ENCODE data around the gene KCTD8.

The KCTD8 gene

GRCh38 chr4:44493924-44494323 is 45.3 kb upstream of the KCTD8 start (continued):
- TF ChIP-seq ZNF157 (tag by site-specific recombination; IDR thresholded peaks at IDR 0.05), result no peak
- TF ChIP-seq ZNF791 (tag by site-specific recombination; IDR thresholded peaks at IDR 0.05), result no peak
- TF ChIP-seq ZNF654 (tag by site-specific recombination; IDR thresholded peaks at IDR 0.05; ENCODE audit: low read depth), result no peak
- TF ChIP-seq, protein P1, sequence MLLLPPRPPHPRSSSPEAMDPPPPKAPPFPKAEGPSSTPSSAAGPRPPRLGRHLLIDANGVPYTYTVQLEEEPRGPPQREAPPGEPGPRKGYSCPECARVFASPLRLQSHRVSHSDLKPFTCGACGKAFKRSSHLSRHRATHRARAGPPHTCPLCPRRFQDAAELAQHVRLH (tag by site-specific recombination; IDR thresholded peaks at IDR 0.05), result no peak
- TF ChIP-seq, protein P2, sequence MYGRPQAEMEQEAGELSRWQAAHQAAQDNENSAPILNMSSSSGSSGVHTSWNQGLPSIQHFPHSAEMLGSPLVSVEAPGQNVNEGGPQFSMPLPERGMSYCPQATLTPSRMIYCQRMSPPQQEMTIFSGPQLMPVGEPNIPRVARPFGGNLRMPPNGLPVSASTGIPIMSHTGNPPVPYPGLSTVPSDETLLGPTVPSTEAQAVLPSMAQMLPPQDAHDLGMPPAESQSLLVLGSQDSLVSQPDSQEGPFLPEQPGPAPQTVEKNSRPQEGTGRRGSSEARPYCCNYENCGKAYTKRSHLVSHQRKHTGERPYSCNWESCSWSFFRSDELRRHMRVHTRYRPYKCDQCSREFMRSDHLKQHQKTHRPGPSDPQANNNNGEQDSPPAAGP (tag by site-specific recombination; IDR thresholded peaks at IDR 0.05), result no peak
- no peak for TF ChIP-seq ZNF114 (tag by site-specific recombination; IDR thresholded peaks at IDR 0.05)
- no peak for TF ChIP-seq YY1 (tag by site-specific recombination; IDR thresholded peaks at IDR 0.05)
- TF ChIP-seq ZNF121 (tag by site-specific recombination; IDR thresholded peaks at IDR 0.05), result no peak
- no peak for TF ChIP-seq BCL11B (tag by site-specific recombination; IDR thresholded peaks at IDR 0.05; ENCODE audit: low read depth)
- TF ChIP-seq ZNF777 (tag by site-specific recombination; IDR thresholded peaks at IDR 0.05; ENCODE audit: borderline replicate concordance), result no peak
- TF ChIP-seq ZNF239 (tag by site-specific recombination; IDR thresholded peaks at IDR 0.05), result no peak
- no peak for TF ChIP-seq ZNF132 (tag by site-specific recombination; IDR thresholded peaks at IDR 0.05; ENCODE audit: borderline replicate concordance)
- no peak for TF ChIP-seq ZNF362 (tag by site-specific recombination; IDR thresholded peaks at IDR 0.05)
- no peak for TF ChIP-seq ZNF426 (tag by site-specific recombination; IDR thresholded peaks at IDR 0.05)

DNA sequence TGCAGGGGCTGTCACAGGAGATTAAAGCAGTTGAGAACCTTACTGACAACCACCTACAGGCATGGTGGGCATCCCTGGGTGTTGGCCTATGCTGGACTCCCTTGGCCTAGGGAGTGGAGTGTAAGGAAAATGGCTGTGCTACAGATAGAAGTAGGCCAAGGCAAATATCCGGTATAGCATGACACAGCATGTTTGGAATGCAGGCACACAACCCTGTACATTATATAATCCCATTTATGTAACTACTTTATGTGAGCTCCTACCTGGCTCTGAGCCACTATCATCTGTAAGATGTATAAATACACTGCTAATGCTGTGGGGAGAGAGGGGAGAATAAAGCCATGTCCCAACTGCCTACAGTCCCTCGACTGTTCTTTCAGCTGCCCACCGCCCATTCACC is 38.7 kb upstream of the KCTD8 start:
- POLR2A ChIA-PET, result no interaction called here
- no peak overlapping the region for H3K27ac ChIP-seq (ENCODE audit: extremely low read depth, low read depth, low read length)
- no peak for TF ChIP-seq ZBTB21 (tag by site-specific recombination; IDR thresholded peaks at IDR 0.05)
- TF ChIP-seq, protein P3, sequence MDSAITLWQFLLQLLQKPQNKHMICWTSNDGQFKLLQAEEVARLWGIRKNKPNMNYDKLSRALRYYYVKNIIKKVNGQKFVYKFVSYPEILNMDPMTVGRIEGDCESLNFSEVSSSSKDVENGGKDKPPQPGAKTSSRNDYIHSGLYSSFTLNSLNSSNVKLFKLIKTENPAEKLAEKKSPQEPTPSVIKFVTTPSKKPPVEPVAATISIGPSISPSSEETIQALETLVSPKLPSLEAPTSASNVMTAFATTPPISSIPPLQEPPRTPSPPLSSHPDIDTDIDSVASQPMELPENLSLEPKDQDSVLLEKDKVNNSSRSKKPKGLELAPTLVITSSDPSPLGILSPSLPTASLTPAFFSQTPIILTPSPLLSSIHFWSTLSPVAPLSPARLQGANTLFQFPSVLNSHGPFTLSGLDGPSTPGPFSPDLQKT (IDR thresholded peaks at IDR 0.05; ENCODE audit: borderline replicate concordance, low read depth, low read length), result no peak

GRCh38 chr4:44479731-44480130 is 31.1 kb upstream of the KCTD8 start:
- TF ChIP-seq ZNF544 (tag by site-specific recombination; IDR thresholded peaks at IDR 0.05) (no peak), KLF7 (tag by site-specific recombination; IDR thresholded peaks at IDR 0.05; ENCODE audit: borderline replicate concordance) (no peak), HOXA7 (CRISPR knock-in tag; IDR thresholded peaks at IDR 0.05; ENCODE audit: borderline replicate concordance) (no peak), ZNF416 (tag by site-specific recombination; IDR thresholded peaks at IDR 0.05) (no peak), ZNF146 (tag by site-specific recombination; IDR thresholded peaks at IDR 0.05) (no peak), ZNF548 (tag by site-specific recombination; IDR thresholded peaks at IDR 0.05) (no peak), ZNF473 (tag by site-specific recombination; IDR thresholded peaks at IDR 0.05) (no peak), BCL11A (tag by site-specific recombination; IDR thresholded peaks at IDR 0.05; ENCODE audit: low read depth) (no peak), ZNF747 (tag by site-specific recombination; IDR thresholded peaks at IDR 0.05) (no peak), OSR2 (tag by site-specific recombination; IDR thresholded peaks at IDR 0.05) (no peak), ZNF558 (tag by site-specific recombination; IDR thresholded peaks at IDR 0.05) (no peak), ZNF280C (tag by site-specific recombination; IDR thresholded peaks at IDR 0.05) (no peak)
- TF ChIP-seq, protein P4, sequence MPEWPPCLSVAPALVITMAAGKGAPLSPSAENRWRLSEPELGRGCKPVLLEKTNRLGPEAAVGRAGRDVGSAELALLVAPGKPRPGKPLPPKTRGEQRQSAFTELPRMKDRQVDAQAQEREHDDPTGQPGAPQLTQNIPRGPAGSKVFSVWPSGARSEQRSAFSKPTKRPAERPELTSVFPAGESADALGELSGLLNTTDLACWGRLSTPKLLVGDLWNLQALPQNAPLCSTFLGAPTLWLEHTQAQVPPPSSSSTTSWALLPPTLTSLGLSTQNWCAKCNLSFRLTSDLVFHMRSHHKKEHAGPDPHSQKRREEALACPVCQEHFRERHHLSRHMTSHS (tag by site-specific recombination; IDR thresholded peaks at IDR 0.05), result no peak
- Histone ChIP-seq H3K27ac (ENCODE audit: extremely low read depth, low read depth, low read length) (no peak overlapping the region), H3K4me1 (ENCODE audit: control insufficient read depth, insufficient read depth, low read length) (no peaks in the 10 kb centered on the region), H3K36me3 (ENCODE audit: control insufficient read depth in 2 of 2, insufficient read depth in 1 of 2, low read length in 2 of 2) (no peaks in the 10 kb centered on the region), H3K9me3 (ENCODE audit: control insufficient read depth, insufficient read depth, low read depth, low read length) (no peaks in the 10 kb centered on the region), H3K4me3 (ENCODE audit: low read depth, low read length) (no peak overlapping the region)
- CTCF ChIA-PET, result no interaction called here
- POLR2A ChIA-PET, result no interaction called here

More for the DNA sequence above, 38.7 kb upstream of the KCTD8 start:
- H3K9me3 ChIP-seq (ENCODE audit: control insufficient read depth, insufficient read depth, low read depth, low read length), result no peaks in the 10 kb centered on the region
- no peaks in the 10 kb centered on the region for H3K36me3 ChIP-seq (ENCODE audit: control insufficient read depth in 2 of 2, insufficient read depth in 1 of 2, low read length in 2 of 2)
- H3K4me3 ChIP-seq (ENCODE audit: low read depth, low read length), result no peak overlapping the region
- no peaks in the 10 kb centered on the region for H3K4me1 ChIP-seq (ENCODE audit: control insufficient read depth, insufficient read depth, low read length)
- CTCF ChIA-PET, result no interaction called here

All from HEK293 (cell line).